Testis (tissue), 2 donors: Measurements from ENCODE around the gene ABHD17A.

Experiments
- CTCF ChIP-seq, 3 experiments: fragments of 450-650 bp in 2 of 3; fragments of 200-600 bp in 1 of 3; sonication (generic) in 1 of 3; IDR thresholded peaks; one replicate each; pipeline ENCODE4 v1.5.1; 2016 to 2019; ENCODE audit warnings: antibody characterized with exemption in 3 of 3, mild to moderate bottlenecking in 2 of 3, moderate library complexity in 1 of 3
- POLR2A ChIP-seq: fragments of 450-650 bp; IDR thresholded peaks from one replicate; pipeline ENCODE4 v1.6.1; 2017; ENCODE audit warnings: antibody characterized with exemption, mild to moderate bottlenecking, moderate library complexity

- TF ChIP-seq CTCF (IDR thresholded peaks at IDR 0.05) (no peak), POLR2A (no peak)
Measured at GRCh38 chr19:1854542-1855039, 30.7 kb downstream of the ABHD17A start.
